Activated T-cell treated with anti-CD3 and anti-CD28 coated beads for 48 hours (primary cell): ENCODE results near the gene ADAM15.

Experiments
- DNase-seq: peaks from one replicate; pipeline ENCODE4 v3.0.0-alpha.2; 2020; ENCODE audit warnings: low read depth

The ADAM15 gene

GRCh38 chr1:155030243-155030795 lies 20.8 kb upstream of the ADAM15 start:
- DNase-seq = no peak

GRCh38 chr1:155030899-155031298 lies 20.2 kb upstream of the ADAM15 start:
- no peak for DNase-seq

GRCh38 chr1:155032886-155033285 lies 18.2 kb upstream of the ADAM15 start:
- DNase-seq = no peak

- no peak for DNase-seq
Observed at GRCh38 chr1:155033524-155033923, 17.6 kb upstream of the ADAM15 start, which contains the start of the genes DCST1 and DCST2. Gene DCST1, plus strand, starts transcription at chr1:155033824. Its CDS starts 213 bp downstream, at chr1:155034037. Gene DCST2, minus strand, starts transcription at chr1:155033781. Its CDS starts 80 bp downstream, at chr1:155033701.

- no peak for DNase-seq
Observed at GRCh38 chr1:155034318-155035208, 16.6 kb upstream of the ADAM15 start.

GRCh38 chr1:155035936-155036335 lies 15.2 kb upstream of the ADAM15 start:
- DNase-seq = no peak

GRCh38 chr1:155037043-155037442 lies 14.1 kb upstream of the ADAM15 start:
- no peak for DNase-seq

GRCh38 chr1:155037851-155038441 lies 13.2 kb upstream of the ADAM15 start:
- no peak for DNase-seq

- DNase-seq = no peak
Observed at GRCh38 chr1:155038602-155039307, 12.4 kb upstream of the ADAM15 start.

- no peak for DNase-seq
Observed at GRCh38 chr1:155039308-155039669, 11.8 kb upstream of the ADAM15 start.

- no peak for DNase-seq
Observed at GRCh38 chr1:155040358-155041093, 10.6 kb upstream of the ADAM15 start.

- DNase-seq = no peak
Observed at GRCh38 chr1:155042789-155043188, 8.3 kb upstream of the ADAM15 start.

- DNase-seq = no peak
Observed at GRCh38 chr1:155043301-155043702, 7.8 kb upstream of the ADAM15 start.

- DNase-seq = no peak
Observed at GRCh38 chr1:155043793-155044192, 7.3 kb upstream of the ADAM15 start.

GRCh38 chr1:155044365-155044764 lies 6.8 kb upstream of the ADAM15 start:
- DNase-seq = no peak

GRCh38 chr1:155044812-155045657 lies 6.1 kb upstream of the ADAM15 start:
- no peak for DNase-seq

GRCh38 chr1:155048449-155049334 lies 2.4 kb upstream of the ADAM15 start:
- no peak for DNase-seq

GRCh38 chr1:155049651-155050559 lies 1.2 kb upstream of the ADAM15 start:
- DNase-seq = no peak

- no peak for DNase-seq
Observed at GRCh38 chr1:155051342-155051776, 243 bp downstream of the ADAM15 start.
